HFFc6 (cell line): ENCODE data around the gene RPL15. TPM values are rescaled to one million over a fixed set of nuclear protein-coding genes. Genes with fewer than 3 reads are reported as not detected.
"Not testable (repeated sequence)": the region's sequence is repeated elsewhere in the genome, so short reads cannot be mapped to it uniquely, and the experiment has no call there.

Experiments
- DNase-seq: peaks from one replicate; pipeline ENCODE4 v3.0.0-alpha.2; 2018
- H3K27ac Mint-ChIP-seq: 2 replicates; pipeline ENCODE4 v1.8.0; 2020; ENCODE audit warnings: mild to moderate bottlenecking, mixed read lengths
- H3K27me3 Mint-ChIP-seq: 2 replicates; pipeline ENCODE4 v1.8.0; 2021; ENCODE audit warnings: mild to moderate bottlenecking, moderate library complexity, mixed read lengths; ENCODE audit not compliant: insufficient read depth
- H3K36me3 Mint-ChIP-seq: 2 replicates; pipeline ENCODE4 v1.8.0; 2021; ENCODE audit warnings: low read depth, mixed read lengths
- H3K4me1 Mint-ChIP-seq: 2 replicates; pipeline ENCODE4 v1.8.0; 2020; ENCODE audit warnings: low read depth, mixed read lengths
- H3K4me3 Mint-ChIP-seq: 2 replicates; pipeline ENCODE4 v1.8.0; 2020; ENCODE audit warnings: mild to moderate bottlenecking, moderate library complexity, mixed read lengths
- H3K9me3 Mint-ChIP-seq: 2 replicates; pipeline ENCODE4 v1.8.0; 2020; ENCODE audit warnings: mild to moderate bottlenecking, mixed read lengths
- long read RNA-seq: library from polyadenylated mRNA; unstranded; transcript quantifications from one replicate; pipeline ENCODE4 v2.0.0, GENCODE V29; 2019
- total RNA-seq, 6 experiments: library from RNA; stranded (reverse); fragmentation: NEBNext Ultra II Directional; extraction: Animal tissue kit (Norgen Biotek cat#: 25700); gene quantifications; 2 replicates in 1 of 6; 3 replicates in 5 of 6; pipeline ENCODE4 v1.2.3, GENCODE V29; 2021
- TF ChIP-seq, protein P1 (sequence below): fragments of 200-600 bp; sonication (generic); IDR thresholded peaks from 2 replicates; pipeline ENCODE4 v1.5.0; 2021; ENCODE audit warnings: antibody characterized with exemption, mild to moderate bottlenecking

Gene RPL15
- 1,000 to 10,000 TPM; 1,680 to 2,112 (median 1,953) TPM for total RNA-seq
- long read RNA-seq, transcript RPL15-208 (4 exons, 1,063 nt): minor isoform, 113 of 2,325 reads
- long read RNA-seq, transcript RPL15-201 (4 exons, 2,730 nt): major isoform, 1,926 of 2,325 reads
- long read RNA-seq, transcript RPL15-215 (4 exons, 824 nt): minor isoform, 39 of 2,325 reads
- long read RNA-seq, transcript RPL15-202 (3 exons, 820 nt): minor isoform, 150 of 2,325 reads
- long read RNA-seq, partial matches to known transcripts: 34 of 2,325 reads
- long read RNA-seq, other reads (novel, unspliced or antisense): 27 of 2,325 reads

DNA sequence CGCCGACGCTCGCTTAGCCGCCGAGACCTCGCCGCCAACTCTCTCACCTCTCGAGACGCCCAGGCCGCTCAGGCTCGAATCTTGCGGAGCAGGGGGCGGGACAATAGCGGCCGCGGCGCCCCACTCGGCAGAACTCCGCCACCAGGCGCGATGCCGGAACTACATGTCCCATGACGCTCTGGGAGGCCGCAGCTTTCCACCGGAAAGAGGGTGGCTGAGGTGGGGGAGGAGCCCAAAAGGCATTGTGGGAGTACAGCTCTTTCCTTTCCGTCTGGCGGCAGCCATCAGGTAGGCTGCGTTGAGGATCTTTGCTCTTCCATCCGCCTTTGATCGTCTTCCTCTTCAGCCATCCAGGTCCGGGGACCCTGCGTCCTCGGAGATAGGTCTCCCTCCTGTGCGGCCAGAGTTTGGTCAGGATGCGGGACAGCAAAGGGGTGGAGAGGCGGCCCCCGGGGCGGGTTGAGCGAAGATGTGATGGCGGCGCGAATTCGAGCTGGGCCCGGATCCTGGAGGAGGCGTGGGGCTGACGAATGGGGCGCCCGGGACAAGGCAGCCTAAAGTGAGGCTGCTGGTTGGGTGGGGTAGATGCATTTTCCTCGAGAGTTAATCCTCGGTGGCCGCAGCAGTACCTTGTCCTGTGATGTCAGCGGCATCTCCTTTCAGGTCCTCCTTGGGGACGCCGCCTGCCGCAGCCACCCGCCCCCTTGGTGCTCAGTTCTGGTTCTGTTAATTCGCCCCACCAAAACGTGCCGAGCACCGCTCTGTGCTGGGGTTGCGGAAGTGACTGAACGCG is at the start of gene RPL15, which contains the start of gene NKIRAS1:
RPL15 (plus strand) TSS at position 247 of the 793 bp plus-strand sequence. CDS start 728 bp downstream, outside the sequence.
NKIRAS1 (minus strand) TSS at position 105 of the 793 bp plus-strand sequence. CDS start 6,086 bp downstream, outside the sequence.
- Mint-ChIP-seq H3K4me1 (peaks cover 53% of the 10 kb centered on the region), H3K4me3 (peak within 1 kb of the TSS; percentile 100), H3K27me3 (peaks cover 5% of the 10 kb centered on the region), H3K36me3 (peaks cover 45% of the 10 kb centered on the region), H3K9me3 (0 out of 2 replicates have a peak, but pooled peaks cover 3% of the 10 kb centered on the region), H3K27ac (peak within 1 kb of the TSS; percentile 99)
- DNase-seq: peak; percentile 96
- TF ChIP-seq, protein P1, sequence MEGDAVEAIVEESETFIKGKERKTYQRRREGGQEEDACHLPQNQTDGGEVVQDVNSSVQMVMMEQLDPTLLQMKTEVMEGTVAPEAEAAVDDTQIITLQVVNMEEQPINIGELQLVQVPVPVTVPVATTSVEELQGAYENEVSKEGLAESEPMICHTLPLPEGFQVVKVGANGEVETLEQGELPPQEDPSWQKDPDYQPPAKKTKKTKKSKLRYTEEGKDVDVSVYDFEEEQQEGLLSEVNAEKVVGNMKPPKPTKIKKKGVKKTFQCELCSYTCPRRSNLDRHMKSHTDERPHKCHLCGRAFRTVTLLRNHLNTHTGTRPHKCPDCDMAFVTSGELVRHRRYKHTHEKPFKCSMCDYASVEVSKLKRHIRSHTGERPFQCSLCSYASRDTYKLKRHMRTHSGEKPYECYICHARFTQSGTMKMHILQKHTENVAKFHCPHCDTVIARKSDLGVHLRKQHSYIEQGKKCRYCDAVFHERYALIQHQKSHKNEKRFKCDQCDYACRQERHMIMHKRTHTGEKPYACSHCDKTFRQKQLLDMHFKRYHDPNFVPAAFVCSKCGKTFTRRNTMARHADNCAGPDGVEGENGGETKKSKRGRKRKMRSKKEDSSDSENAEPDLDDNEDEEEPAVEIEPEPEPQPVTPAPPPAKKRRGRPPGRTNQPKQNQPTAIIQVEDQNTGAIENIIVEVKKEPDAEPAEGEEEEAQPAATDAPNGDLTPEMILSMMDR: peak; percentile 79

DNA sequence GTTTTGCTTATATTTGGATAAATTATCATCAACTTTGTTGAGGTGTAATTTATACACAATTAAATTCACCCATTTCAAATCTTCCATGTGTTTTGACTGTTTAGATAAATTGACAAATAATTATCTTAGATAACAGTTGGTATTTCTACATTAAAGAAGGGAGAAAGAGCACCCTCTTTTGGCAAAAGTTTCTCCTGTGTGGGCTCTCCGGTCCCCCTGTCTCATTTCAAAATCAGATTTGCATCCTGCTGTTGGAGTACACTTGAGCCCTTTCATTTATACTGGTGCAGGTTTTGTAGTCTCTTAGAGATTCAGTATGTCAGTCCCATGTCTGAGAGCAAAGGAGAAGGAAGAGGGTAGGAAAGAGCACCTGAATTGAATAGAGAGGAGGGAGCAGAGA is 49.5 kb upstream of the RPL15 start:
- Mint-ChIP-seq H3K4me1 (peaks cover 62% of the 10 kb centered on the region), H3K27me3 (no peaks in the 10 kb centered on the region), H3K9me3 (no peaks in the 10 kb centered on the region), H3K36me3 (peaks cover 10% of the 10 kb centered on the region; the same call in 1 of the 2 replicates), H3K4me3 (no peak overlapping the region), H3K27ac (no peak overlapping the region)
- no peak for DNase-seq
- TF ChIP-seq, protein P1: peak; percentile 35; the same call in 1 of the 2 replicates

DNA sequence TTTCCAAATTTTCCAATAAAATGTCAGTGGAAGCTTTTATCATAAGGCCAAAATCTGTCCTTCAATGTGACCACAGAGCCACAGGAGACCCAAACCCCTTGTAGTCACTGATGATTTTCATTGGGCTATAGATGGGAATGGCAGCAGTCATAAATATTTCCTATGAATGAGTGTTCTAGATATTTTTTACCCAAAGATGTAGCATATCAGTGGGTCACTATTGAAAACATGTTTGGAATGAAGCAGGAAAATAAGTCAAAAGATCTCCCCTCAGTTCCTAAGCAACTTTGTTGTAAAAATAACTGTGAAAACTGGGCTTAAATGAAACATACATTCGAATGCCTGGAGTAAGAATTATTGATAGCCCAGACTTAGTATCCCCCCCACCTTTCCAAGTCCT is 49.1 kb upstream of the RPL15 start:
- no peak for DNase-seq
- H3K27ac Mint-ChIP-seq: peak overlapping the region; percentile 34; the same call in 1 of the 2 replicates
- TF ChIP-seq, protein P1: no peak
- peaks cover 10% of the 10 kb centered on the region; the same call in 1 of the 2 replicates for H3K36me3 Mint-ChIP-seq
- no peaks in the 10 kb centered on the region for H3K27me3 Mint-ChIP-seq
- H3K9me3 Mint-ChIP-seq: no peaks in the 10 kb centered on the region
- no peak overlapping the region for H3K4me3 Mint-ChIP-seq
- H3K4me1 Mint-ChIP-seq: peaks cover 57% of the 10 kb centered on the region

DNA sequence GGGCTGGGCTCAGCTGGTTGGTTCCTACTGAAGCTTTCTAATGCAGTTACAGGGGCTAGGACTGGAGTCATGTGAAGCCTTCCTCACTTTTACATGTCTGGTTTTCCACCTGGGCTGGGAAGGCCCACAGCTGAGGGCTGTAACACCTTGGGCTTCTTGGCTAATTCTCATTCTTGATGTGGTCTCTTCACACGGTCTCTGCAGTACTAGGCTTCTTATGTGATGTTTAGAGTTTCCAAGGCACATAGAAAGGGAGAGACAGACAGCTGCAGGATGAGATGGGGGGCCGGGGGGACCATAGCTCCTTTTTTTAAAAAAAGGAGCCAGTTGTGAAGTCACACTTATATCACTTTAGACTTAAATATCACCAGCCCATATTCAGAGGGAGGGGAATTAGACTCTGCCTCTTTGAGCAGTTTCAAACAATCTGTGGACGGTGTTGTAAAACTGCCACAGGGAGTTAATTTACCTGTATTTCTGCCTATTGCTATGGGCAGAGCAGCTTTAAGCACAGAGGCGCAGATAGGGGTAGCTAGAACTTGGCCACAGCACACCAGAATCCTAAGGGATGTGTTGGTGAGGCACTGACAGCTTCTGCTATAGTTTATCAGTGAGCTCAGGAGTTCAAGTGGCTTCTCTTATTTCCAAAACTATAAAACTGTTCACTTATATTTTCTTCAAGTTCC is 46.8 kb upstream of the RPL15 start:
- DNase-seq: no peak
- H3K36me3 Mint-ChIP-seq: no peaks in the 10 kb centered on the region
- H3K27me3 Mint-ChIP-seq: no peaks in the 10 kb centered on the region
- peaks cover 54% of the 10 kb centered on the region for H3K4me1 Mint-ChIP-seq
- no peak overlapping the region for H3K4me3 Mint-ChIP-seq
- H3K9me3 Mint-ChIP-seq: no peaks in the 10 kb centered on the region
- no peak overlapping the region for H3K27ac Mint-ChIP-seq
- TF ChIP-seq, protein P1: no peak

DNA sequence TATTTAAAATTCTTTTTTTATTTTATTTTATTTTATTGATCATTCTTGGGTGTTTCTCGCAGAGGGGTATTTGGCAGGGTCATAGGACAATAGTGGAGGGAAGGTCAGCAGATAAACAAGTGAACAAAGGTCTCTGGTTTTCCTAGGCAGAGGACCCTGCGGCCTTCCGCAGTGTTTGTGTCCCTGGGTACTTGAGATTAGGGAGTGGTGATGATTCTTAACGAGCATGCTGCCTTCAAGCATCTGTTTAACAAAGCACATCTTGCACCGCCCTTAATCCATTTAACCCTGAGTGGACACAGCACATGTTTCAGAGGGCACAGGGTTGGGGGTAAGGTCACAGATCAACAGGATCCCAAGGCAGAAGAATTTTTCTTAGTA is 46.3 kb upstream of the RPL15 start:
- not testable (repeated sequence) for H3K27me3 Mint-ChIP-seq, H3K9me3 Mint-ChIP-seq, DNase-seq, H3K27ac Mint-ChIP-seq, H3K4me3 Mint-ChIP-seq, H3K36me3 Mint-ChIP-seq
- peaks cover 54% of the 10 kb centered on the region for H3K4me1 Mint-ChIP-seq

DNA sequence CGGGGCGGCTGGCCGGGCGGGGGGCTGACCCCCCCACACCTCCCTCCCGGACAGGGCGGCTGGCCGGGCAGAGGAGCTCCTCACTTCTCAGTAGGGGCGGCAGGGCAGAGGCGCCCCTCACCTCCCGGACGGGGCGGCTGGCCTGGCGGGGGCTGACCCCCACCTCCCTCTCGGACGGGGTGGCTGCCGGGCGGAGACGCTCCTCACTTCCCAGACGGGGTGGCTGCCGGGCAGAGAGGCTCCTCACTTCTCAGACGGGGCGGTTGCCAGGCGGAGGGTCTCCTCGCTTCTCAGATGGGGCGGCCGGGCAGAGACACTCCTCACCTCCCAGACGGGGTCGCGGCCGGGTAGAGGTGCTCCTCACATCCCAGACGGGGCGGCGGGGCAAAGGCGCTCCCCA is 45.6 kb upstream of the RPL15 start:
- not testable (repeated sequence) for H3K4me3 Mint-ChIP-seq, DNase-seq, H3K27ac Mint-ChIP-seq, H3K9me3 Mint-ChIP-seq, H3K36me3 Mint-ChIP-seq, H3K27me3 Mint-ChIP-seq
- H3K4me1 Mint-ChIP-seq: peaks cover 53% of the 10 kb centered on the region
